Colonic mucosa (tissue), 4 donors: Measurements from ENCODE around the gene SEMA4A. TPM values are rescaled to one million over a fixed set of nuclear protein-coding genes. Genes with fewer than 3 reads are reported as not detected.
"Not testable (repeated sequence)": the region's sequence is repeated elsewhere in the genome, so short reads cannot be mapped to it uniquely, and the experiment has no call there.

Experiments used
- DNase-seq: peaks from one replicate; pipeline ENCODE4 v3.0.0-alpha.2; 2020
- H3K27ac ChIP-seq: fragments of 200-600 bp; one replicate; pipeline ENCODE4 v1.8.0; 2021
- H3K27me3 ChIP-seq: fragments of 200-600 bp; one replicate; pipeline ENCODE4 v1.8.0; 2021
- H3K36me3 ChIP-seq: fragments of 200-600 bp; one replicate; pipeline ENCODE4 v1.8.0; 2021
- H3K4me1 ChIP-seq: fragments of 200-600 bp; one replicate; pipeline ENCODE4 v1.8.0; 2021; ENCODE audit warnings: mild to moderate bottlenecking
- H3K4me3 ChIP-seq: fragments of 200-600 bp; one replicate; pipeline ENCODE4 v1.8.0; 2021
- H3K9ac ChIP-seq, 2 donors: one replicate each; pipeline ENCODE4 v1.7.0; 2013; ENCODE audit warnings: control low read depth in 2 of 2, low read depth in 2 of 2, low read length in 2 of 2
- H3K9me3 ChIP-seq: fragments of 200-600 bp; one replicate; pipeline ENCODE4 v1.8.0; 2021
- intact Hi-C: fragments of 100-400 bp; cut with DNase I; formaldehyde crosslinking; loops from one replicate; pipeline ENCODE4 v1.14.1; 2022
- total RNA-seq, 2 donors: library from RNA; stranded (reverse); fragmentation: NEBNext Ultra II Directional in 1 of 2; extraction: Animal tissue kit (Norgen Biotek cat#: 25700) in 1 of 2; gene quantifications; one replicate each; pipeline ENCODE4 v1.2.1, GENCODE V29; 2021
- TF ChIP-seq, protein P1 (sequence below): fragments of 200-600 bp; IDR thresholded peaks from one replicate; pipeline ENCODE4 v1.8.0; 2022; ENCODE audit warnings: antibody characterized with exemption, mild to moderate bottlenecking
- donor health status: healthy.
- donor health status: DM: no; HTN: no; CAD: no.
- donor health status: DM: no; HTN: no; CAD: no.

The SEMA4A gene
- total RNA-seq, 2 donors from 2014 or later, result 4.5 to 5.6 TPM

DNA sequence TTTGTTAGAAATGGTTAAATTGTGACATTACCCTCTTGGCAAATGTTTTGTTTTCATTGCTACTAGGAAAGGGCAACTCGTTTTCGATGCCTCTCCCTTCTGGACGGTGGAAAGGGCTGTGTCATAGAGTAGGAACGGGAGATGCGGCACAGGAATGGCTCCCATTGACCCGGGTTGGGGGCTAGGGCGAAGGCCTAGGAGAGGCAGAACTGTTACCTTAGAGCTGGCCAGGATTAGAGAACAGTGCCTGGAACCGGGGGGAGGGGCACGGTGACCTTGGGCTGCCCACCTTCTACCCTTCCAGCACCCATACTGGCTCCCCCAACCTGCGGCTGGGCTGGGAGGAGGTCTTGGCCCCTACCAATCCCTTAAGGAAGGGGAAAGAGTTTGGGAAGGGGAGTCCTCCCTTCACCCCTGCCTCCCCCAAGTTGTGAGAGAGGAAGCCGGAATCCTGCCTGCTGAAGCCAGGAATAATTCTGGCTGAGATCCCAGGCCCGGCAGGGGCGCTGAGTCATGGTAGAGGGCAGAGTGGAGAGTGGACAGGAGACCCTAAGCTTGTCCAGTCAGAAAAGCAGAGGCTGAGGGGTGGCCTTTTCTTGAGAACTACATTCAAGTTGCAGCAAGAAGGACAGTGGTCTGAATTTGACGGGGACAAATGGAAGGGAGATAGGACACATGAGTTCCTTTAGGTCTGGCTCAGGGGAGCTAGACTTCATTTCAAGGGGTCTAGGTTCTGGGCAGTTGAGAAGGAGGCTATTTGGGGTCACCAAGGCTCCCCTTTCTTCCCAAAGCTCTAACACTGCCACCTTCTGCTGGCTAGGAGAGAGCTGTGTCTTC lies 30.6 kb upstream of the SEMA4A start:
- intact Hi-C loops, result no loop called here
- Histone ChIP-seq H3K27ac (peak overlapping the region; percentile 94), H3K9me3 (no peaks in the 10 kb centered on the region), H3K4me3 (peak overlapping the region; percentile 12), H3K4me1 (peaks cover 73% of the 10 kb centered on the region), H3K36me3 (no peaks in the 10 kb centered on the region), H3K9ac (peak overlapping the region; percentile 73 to 78), H3K27me3 (no peaks in the 10 kb centered on the region)
- TF ChIP-seq, protein P1, sequence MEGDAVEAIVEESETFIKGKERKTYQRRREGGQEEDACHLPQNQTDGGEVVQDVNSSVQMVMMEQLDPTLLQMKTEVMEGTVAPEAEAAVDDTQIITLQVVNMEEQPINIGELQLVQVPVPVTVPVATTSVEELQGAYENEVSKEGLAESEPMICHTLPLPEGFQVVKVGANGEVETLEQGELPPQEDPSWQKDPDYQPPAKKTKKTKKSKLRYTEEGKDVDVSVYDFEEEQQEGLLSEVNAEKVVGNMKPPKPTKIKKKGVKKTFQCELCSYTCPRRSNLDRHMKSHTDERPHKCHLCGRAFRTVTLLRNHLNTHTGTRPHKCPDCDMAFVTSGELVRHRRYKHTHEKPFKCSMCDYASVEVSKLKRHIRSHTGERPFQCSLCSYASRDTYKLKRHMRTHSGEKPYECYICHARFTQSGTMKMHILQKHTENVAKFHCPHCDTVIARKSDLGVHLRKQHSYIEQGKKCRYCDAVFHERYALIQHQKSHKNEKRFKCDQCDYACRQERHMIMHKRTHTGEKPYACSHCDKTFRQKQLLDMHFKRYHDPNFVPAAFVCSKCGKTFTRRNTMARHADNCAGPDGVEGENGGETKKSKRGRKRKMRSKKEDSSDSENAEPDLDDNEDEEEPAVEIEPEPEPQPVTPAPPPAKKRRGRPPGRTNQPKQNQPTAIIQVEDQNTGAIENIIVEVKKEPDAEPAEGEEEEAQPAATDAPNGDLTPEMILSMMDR, result no peak
- peak; percentile 85 for DNase-seq

DNA sequence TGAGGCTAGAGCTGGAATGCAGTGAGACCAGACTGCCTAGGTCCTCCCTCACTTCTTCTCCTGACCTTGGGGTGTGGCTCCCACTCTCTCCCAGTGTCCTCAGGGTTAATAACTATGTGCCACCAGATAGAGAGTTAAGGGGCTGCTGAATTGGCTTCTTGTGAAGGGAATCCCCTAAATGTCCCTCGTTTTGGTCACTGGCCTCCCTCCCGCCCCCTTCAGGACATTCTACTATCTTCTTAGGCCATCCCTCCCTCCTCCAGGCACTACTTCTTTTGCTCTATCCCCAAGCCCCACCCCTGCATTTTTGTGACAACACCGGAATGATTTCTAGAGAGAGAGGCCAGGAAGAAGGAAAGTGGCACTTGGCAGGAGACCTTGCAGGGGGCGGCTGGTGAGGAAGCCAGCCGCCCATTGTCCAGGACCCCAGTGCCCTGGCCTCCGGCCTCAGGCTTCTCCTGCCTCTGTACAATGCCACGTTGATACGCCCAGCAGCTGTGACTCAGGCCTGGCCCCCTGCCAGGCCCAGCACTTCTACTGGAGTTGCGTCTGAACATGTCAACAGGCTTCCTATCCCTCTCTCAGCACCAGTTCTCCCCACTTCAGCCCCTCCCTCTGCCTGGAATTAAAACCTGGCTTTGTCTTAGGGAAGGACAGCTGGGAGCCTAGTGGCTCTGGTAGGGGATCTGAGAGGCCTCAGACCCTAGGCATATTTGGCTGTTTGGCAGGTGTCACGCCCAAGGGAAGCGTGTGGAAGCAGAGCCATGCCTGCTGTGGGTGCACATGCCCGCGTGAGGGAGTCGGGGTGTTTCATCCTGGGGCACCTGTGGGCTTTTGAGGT lies 29.8 kb upstream of the SEMA4A start:
- no peaks in the 10 kb centered on the region for H3K9me3 ChIP-seq
- DNase-seq, result peak; percentile 97
- peak overlapping the region; percentile 73 to 78 for H3K9ac ChIP-seq
- peaks cover 79% of the 10 kb centered on the region for H3K4me1 ChIP-seq
- H3K27me3 ChIP-seq, result no peaks in the 10 kb centered on the region
- no peak overlapping the region for H3K4me3 ChIP-seq
- H3K36me3 ChIP-seq, result no peaks in the 10 kb centered on the region
- peak overlapping the region; percentile 94 for H3K27ac ChIP-seq
- intact Hi-C loops, result no loop called here
- TF ChIP-seq, protein P1, result no peak

DNA sequence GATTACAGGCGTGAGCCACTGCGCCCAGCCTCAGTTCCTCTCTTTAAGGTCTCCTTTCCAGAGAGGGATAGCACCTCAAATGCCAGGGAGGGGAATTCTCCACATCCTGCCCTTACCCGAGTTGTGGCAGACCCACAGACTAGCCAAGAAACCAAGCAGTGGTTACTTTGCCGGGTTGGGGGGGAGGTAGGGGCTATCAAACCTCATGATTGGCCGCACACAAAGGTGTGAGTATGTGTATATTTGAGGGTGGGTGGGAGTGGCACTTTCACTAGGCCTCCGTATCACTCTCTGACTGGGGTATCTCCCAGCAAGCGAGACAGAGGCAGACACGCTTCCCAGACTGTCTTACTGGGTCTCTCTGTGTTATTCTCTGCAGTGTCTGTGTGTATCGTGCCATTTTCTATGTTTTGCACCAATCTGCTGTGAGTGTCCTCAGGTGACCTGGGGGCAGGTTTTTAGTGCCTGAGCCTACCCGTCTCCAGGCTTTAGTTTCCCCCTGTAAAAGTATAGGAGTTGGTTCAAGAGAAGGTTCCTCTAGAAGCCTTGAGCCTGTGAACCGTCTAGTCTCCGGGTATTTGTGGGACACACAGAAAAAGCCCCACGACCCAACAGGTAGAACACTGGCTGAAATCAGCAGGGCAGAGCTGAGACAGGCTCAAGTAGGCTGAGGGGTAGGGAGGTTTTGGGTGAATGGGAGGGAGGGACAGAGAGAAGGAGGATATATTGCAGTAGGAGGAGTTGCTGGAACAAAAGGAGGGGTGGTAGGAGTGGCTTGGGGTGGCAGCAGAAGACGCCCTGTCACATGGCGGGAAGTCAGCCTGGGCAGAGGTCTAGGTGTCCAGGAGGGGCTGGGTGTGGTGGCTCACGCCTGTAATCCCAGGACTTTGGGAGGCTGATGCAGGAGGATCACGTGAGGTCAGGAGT lies 28.6 kb upstream of the SEMA4A start:
- H3K36me3 ChIP-seq, result no peaks in the 10 kb centered on the region
- intact Hi-C loops, result no loop called here
- DNase-seq, result peak; percentile 89

DNA sequence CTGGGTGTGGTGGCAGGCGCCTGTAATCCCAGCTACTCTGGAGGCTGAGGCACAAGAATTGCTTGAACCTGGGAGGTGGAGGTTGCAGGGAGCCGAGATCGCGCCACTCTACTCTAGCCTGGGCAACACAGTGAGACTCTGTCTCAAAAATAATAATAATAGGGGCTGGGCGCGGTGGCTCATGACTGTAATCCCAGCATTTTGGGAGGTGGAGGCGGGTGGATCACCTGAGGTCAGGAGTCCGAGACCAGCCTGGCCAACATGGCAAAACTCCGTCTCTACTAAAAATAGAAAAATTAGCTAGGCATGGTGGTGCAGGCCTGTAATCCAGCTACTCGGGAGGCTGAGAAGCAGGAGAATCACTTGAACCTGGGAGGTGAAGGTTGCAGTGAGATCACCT lies 27.8 kb upstream of the SEMA4A start:
- DNase-seq, H3K4me3 ChIP-seq, H3K9ac ChIP-seq, H3K36me3 ChIP-seq, intact Hi-C loops, H3K27me3 ChIP-seq, H3K9me3 ChIP-seq: not testable (repeated sequence)
- H3K4me1 ChIP-seq, result peaks cover 76% of the 10 kb centered on the region
- peak overlapping the region; percentile 94 for H3K27ac ChIP-seq

More for the DNA sequence above, 28.6 kb upstream of the SEMA4A start:
- Histone ChIP-seq H3K9ac (peak overlapping the region in 1 of 2 donors; percentile 78), H3K4me3 (no peak overlapping the region), H3K4me1 (peaks cover 81% of the 10 kb centered on the region), H3K27ac (peak overlapping the region; percentile 94), H3K9me3 (no peaks in the 10 kb centered on the region), H3K27me3 (no peaks in the 10 kb centered on the region)
- TF ChIP-seq, protein P1, result no peak

DNA sequence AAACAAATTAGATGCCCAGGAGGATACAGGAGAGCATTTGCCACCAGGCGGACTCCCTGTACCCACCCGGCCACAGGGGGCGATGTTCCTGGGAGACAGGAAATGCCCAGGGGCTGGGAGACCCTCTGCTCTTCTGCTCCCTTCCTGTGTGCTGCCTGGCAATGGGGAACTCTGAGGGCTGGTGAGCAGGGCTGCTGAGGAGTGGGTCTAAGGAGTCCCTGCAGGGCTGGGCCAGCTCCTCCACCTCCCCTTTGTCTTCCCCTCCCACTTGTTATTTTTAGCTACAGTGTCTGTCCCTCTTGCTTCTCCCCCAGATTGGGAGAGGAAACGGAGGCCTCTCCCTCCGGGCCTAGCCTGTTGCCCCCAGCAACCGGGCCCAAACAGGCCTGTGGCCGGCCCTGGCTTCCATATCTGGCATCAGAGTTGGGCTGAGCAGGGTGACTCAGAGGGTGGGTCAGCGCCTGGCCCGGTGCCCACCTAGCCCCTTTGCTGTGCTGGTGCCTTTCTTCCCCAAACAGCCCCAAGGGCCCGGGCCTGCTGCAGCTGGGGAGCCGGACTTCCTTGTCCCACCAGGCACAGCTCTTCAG lies 27.2 kb upstream of the SEMA4A start:
- DNase-seq, result peak; percentile 79
- Histone ChIP-seq H3K36me3 (peaks cover 7% of the 10 kb centered on the region), H3K9ac (peak overlapping the region; percentile 52 to 59), H3K4me1 (peaks cover 72% of the 10 kb centered on the region), H3K27ac (peak overlapping the region; percentile 94), H3K4me3 (no peak overlapping the region), H3K9me3 (no peaks in the 10 kb centered on the region), H3K27me3 (no peaks in the 10 kb centered on the region)
- TF ChIP-seq, protein P1, result peak; percentile 15
- intact Hi-C loops, result no loop called here
